ELF-1 (cell line): ENCODE results near the gene RTL9.
"Not testable (repeated sequence)": the region's sequence is repeated elsewhere in the genome, so short reads cannot be mapped to it uniquely, and the experiment has no call there.

Source experiments
- DNase-seq: peaks from one replicate; pipeline ENCODE4 v3.0.0-alpha.2; 2016; ENCODE audit warnings: low read depth, low spot score

The RTL9 gene

DNA sequence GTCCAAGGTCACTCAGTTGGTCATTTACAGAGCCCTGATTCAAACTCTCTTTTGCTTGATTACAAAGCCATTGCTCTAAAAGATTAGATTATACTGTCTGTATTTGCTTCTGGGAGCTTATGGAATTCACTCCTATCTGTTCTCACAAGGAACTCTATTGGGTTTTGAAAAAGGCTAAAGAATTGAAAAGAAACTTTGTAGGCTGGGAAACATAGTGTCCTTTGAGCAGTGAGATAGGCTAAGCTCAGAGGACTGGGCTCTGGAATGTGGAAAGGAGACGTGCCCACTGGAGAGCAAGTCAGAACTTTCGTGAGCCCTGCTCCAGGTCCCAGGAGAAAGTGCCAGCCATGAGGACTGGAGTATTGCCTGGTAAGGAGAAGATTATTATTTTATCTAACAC is at the start of gene RTL9:
Gene RTL9 (plus strand): TSS at position 301 of the 400 bp plus-strand sequence. CDS start 91,770 bp downstream, outside the sequence.
- no peak for DNase-seq

DNA sequence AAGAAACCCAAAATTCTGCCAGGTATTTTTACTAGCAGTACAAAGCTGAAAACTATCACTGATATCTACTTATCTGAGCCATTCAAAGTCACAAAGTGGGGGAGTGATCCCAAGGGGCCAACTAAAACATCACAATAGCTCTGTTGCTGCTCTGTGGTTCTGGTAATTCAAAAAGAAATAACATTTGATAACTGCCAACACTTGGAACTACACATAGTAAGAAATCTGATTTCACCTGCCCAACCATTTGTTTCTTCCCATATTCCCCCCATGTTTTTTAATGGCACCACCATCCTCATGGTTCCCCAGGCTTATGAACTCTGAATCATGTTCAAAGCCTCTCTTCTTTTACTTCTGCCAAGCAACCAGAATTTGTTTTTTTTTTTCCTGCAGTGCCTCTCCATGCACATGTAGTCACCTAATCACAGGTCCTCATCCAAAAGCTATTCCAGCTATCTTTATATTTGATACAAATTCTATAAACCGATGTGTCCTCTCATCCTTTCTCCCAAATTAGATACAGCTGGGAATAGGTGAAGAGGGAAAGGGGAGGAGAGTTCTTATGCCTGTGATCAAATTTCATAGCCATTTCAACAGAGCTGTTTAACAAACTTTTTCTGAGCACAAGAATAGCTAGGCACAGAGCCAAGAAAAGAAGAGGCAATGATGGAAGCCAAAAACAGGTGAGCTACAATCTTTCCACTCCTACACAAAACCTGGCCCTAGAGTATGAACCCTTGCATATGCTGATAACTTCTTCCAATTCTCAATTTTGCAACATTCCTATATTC is 48.5 kb upstream of the RTL9 start:
- no peak for DNase-seq

DNA sequence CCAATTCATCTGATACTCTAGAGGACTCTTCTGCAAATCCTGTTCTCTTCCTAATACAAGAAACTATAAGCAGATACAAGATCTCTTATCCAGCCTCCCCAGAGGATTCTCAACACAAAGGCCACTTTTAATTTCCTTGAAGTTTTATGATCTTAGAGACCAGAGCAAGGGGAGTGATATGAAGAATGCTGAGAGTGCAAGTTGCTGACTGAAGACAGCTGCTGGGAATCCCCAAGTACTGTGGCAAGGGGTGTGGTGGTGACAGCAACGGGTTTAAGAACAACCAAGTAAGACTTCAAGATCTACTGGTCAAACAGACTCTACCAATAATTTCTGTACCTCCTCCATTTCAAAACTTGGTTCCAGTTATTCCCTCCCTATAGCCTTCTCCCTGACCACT is 47.8 kb upstream of the RTL9 start:
- DNase-seq = no peak

DNA sequence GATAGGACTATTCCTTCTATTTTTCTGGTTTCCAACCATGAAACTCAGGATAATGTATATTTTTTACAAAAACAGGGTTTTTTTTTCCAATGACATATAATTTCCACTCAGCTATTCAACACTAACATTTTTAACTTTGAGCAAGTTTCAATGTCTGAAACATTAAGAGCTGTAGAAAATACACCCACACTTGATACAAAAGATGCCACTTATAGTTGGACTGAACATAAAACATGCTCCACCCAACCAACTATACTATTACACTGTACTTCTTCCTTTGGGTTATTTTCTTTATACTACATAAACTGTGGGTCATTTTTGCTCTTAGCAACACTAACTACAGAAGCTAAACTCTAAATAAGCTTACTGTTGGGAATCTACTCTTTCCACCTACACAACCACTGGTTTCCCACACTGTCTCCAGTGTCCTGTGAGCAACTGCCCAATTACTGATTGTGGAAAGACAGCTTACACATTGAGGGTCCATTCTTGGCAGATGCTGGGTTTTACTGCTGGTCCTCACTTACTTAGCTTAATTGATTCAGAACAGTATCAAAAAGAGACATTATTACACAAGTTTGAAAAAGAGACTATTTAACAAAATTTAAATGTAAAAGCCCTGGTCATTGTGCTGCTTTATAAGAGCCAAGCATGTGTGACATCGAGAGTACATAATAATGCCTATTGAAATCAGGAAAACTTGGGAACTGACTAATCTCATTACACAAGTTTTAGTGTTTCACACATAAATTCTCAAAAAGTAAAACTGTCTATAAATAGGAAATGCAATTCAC is 47.0 kb upstream of the RTL9 start:
- no peak for DNase-seq

DNA sequence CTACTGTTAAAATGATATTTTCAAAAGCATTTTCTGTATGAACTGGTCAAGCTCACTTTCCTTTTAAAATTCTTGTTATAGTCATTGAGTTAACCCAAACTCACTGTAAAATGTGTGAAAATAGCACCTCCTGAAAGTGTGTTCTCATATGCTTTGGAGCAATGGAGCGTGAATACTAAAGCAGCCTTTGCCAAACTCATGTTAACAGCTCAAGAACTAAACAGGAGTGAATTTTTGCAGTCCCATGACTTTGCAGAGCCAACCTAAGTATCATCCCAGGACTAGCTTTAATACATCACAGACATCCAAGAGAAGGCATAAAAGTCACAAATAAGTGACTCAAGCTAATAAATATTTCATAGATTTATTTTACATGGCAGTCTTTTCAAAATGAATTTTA is 43.1 kb upstream of the RTL9 start:
- no peak for DNase-seq

DNA sequence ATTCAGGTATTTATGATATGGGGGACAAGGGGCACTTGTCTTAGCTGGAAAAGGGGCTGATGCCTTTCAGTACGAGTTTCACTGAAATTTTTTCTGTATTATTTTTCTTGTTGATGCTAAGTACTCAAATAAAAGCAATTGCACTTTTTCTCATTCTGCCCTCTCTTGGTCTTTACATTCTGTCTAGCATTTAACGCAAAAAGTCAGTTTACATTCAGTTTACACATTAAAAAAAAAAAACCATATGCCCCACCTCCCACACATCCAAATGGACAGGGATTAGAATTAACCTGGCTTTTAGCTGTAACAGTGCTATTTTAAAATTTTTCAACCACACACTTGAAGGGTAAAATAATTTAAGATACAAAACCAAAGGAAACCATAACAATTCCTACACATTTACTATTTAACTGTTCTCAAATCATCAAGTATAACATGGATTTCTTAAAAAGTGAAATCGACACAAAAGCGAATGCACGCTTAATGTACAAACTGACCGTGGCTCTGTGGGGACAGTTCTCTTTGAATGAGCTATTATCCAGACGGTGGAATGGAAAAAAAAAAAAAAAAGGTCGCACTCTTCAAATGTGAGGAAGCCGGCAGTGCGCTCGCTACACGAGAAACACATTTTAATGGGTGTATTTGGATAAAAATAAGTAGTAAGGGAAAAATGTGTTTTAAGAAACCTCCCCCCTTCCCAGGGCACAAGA is 42.1 kb upstream of the RTL9 start:
- peak; percentile 21 for DNase-seq

DNA sequence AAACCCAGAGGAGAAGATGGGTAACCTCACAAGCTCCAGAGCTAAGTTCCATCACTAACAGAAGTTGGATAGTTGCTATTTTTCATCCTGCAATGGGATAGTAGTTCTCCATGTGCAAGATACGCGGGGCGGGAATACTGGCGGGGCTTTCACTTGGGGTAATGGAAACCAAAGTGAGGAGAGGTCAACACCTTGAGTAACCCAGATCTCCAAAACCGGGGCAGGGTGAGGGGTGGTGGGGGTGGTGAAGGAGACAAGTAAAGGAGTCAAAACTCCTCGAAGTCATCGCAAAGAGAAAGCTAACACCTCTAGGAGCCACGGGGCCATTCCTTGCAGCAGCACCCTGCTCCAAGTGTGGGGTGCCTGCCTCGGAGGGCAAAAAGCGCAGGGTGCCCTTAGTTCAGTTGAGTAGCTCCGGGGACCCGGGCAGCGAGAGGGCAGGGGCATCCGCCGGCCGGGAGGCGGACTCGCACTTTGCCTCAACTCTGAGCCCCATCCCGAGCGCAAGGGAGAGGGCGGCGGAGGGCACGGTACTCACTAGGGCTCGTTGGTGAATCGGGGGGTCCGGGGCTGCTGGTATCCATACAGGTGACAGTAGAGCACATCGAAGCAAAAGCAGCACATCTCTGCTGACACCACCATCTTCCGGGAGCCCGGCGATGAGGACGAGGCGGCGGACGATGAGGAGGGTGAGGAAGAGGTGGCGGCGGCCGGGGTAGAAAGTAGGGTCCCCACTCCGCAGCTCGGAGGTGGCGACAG is 41.4 kb upstream of the RTL9 start:
- DNase-seq = peak; percentile 50

DNA sequence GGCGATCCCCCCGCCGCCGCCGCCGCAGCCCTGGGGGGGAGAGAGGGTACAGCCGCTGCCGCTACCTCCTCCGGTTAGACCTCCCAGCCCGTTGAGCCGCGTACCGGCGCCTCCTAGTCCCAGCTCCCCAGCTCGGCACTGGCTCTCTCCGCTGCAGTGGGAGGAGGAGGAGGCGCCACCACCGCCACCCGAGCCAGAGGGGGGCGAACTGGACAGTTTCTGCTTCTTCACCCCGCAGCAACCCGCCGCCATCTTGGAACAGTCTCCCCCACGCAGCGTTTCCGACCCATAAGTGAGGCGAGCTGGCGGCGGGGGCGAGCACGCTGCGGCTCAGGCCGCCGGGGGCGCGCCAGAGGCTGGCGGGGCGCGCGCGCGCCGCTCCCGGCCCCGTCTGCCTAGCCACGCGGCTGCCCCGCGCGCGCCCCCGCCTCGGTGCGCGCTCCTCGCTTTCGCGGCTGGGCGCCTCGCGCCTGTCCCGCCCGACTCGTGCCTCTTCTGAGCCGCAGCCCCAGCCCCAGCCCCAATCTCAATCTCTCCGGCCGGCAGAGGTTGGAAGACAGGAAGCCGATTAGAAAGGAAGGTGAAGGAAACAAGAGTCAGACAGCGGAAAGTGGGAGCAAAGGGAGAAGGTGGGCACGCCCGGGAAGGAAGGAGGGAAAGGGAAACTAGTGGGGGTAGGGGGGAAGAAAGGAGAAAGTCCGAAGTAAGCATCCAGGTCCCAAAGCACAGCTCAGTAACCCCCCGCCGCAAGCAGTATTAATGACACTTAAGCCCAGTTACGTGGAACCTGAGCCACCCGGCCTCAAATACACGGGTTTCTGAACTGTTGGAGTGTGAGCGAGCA is 40.6 kb upstream of the RTL9 start, which contains the start of gene AMMECR1:
Gene AMMECR1 (minus strand): TSS at position 266 of the 844 bp plus-strand sequence. CDS start 14 bp downstream, at position 252.
- peak; percentile 87 for DNase-seq

DNA sequence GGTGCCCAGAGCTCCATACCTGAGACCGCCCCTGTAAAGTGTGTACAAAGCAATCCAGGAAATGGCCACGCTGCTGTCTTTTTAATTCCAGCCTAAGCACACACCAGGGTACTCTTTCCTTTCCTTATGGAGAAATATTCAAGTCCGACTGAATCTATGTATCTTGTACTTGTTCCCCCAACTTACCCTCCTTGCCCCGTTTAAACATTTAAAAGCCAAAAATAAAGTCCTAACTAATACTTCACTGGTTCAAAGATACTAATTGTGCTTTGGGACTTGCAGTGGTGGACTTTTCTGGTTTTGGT is 40.0 kb upstream of the RTL9 start:
- DNase-seq = no peak

DNA sequence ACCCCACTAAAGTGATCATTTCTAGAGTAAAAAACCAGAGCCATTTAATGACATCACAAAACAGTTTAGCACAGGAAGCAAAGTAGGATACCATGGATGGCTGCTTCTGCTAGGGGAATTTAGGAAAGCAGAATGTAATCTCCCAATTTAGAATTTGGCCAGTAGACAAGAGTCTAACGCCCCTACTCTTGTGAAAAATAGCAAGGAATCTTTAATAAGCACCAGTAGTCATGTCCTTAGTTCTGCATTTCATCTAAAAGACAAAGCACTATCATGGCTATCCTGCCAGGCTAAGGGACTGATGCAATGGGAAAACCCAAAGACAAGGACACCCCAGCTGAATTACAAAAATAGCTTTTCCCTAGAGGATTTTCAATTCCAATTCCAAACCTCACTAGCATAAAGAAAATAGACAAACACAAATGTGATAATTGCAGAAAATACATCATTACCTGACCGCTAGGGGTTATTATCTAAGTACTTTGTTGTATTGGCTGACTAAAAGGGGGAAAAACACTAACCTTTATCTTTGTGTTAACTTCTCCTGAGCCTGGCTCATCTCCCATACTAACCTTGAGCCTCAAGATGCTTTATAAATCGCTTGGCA is 38.2 kb upstream of the RTL9 start:
- DNase-seq = no peak

DNA sequence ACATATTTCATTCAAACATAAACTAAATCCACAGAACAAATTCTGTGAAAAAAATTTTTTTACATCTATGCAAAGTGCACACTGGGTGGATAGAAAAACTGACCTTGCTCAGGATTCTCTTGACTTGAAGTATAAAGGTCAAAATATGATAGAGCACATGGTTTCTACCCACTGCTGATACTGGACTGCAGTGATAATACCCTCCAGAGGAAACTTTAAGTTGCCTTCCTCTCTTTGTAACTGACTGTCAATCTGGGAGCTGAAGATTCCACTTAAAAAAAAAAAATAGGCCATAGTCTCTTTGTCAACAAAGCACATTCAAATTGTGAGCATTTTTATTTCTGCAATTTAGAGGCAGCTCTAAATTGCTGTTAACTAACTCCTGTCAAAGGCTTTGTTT is 37.6 kb upstream of the RTL9 start:
- DNase-seq = no peak

DNA sequence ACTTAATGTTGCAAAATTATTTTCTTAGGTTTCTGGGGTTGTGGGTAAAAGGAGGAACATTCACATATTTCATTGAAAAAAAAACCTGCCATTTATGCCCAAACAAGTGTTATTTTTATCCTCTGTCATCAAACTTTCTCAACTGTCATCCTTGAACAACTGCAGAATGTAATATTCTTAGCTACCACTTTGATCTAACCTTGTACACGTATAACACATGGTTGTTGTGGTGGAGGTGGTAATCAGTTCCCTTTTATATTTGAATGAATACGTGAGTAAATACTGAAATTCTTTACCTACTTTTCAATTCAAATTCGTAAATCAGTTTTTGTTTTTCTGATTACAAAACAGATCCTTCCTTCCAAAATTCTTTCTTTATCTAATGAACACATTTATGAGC is 37.0 kb upstream of the RTL9 start:
- no peak for DNase-seq

DNA sequence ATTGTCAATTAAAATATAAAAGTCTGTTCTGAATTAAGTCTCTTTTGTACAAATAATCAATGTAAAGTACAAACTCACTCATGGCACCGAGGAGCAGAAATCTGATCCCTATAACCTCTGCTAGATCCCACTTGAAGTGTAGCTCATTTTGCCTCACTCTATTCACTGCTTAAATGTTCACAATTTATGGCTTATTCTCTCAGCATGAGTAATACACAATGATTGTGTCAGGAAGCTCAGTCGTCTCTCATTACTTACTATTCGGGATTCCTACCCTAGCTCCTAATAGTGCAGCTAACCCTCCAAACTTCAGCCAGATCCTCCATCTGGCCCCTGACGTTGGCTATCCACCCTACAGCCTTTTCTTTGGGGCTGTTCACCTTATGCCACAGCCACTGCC is 36.0 kb upstream of the RTL9 start:
- DNase-seq = no peak

DNA sequence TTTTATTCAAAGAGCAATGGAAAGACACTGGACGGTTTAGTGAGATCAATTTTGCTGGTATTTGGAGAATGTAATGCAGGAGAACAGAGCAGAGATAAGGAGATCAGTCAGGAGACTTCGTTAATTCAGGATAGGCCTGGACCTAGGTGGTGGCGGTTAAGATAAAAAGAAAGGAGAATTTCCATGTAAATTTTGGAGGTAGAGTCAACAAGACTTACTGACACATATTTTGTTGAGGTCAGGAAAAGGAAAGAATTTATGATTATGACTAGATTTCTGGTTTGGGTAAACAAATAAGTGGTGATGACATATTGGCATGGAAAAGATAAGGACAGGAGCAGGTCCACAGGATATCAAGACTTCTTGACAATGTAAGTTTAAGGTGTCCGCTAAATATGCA is 31.9 kb upstream of the RTL9 start:
- DNase-seq = no peak

DNA sequence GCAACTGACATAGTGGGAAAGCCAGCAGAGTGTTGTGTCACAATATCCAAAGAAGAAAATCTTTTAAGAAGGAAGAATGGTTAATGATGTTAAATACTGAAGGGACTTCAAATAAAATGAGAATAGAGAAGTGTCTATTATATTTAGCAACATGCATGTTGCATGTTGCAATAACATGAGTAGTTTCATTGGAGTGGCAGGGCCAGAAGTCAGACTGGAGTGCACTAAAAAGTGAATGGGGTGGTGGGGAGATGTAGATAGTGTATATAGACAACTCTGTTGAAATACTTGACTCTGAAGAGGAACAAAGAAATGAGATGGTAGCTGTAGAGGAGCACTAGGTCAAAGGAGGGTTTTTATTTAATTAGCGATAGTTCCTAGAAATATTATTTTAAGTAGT is 31.3 kb upstream of the RTL9 start:
- DNase-seq = no peak

DNA sequence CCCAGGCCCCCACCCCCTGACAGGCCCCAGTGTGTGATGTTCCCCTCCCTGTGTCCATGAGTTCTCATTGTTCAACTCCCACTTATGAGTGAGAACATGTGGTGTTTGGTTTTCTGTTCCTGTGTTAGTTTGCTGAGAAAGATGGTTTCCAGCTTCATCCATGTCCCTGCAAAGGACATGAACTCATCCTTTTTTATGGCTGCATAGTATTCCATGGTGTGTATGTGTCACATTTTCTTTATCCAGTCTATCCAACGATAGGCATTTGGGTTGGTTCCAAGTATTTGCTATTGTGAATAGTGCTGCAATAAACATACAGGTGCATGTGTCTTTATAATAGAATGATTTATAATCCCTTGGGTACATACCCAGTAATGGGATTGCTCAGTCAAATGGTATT is 30.0 kb upstream of the RTL9 start:
- DNase-seq = not testable (repeated sequence)

DNA sequence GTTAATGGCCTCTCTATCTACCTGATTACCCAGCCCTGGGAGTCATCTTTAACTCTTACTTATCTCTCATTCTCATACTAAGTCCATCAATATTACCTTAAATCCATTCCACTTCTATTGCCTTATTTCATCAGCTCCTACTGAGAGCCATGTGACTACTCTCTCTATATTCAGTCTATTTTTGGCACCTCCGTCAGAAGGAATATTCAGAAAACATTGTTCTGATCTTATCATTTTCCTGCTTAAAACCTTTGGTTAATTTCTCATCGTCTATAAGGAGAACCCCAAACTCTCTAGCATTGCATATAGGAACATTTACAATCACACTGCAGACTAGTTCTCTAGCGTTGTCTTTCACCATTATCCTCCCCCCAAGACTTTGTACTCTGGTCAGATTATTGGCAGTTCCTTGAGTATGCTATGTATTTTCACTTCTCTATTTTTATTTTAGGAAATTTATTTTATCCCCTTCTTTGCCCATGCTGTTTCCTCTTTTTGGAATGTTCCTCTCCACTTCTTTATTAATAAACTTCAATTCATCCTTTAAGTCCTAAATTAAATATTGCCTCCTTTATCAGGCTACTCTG is 27.1 kb upstream of the RTL9 start:
- no peak for DNase-seq

DNA sequence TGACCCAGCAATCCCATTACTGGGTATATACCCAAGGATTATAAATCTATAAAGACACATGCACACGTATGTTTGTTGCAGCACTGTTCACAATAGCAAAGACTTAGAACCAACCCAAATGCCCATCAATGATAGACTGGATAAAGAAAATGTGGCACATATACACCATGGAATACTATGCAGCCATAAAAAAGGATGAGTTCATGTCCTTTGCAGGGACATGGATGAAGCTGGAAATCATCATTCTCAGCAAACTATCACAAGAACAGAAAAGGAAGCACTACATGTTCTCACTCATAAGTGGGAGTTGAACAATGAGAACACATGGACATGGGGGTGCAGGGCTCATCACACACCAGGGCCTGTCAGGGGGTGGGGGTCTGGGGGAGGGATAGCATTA is 25.2 kb upstream of the RTL9 start:
- DNase-seq = not testable (repeated sequence)

DNA sequence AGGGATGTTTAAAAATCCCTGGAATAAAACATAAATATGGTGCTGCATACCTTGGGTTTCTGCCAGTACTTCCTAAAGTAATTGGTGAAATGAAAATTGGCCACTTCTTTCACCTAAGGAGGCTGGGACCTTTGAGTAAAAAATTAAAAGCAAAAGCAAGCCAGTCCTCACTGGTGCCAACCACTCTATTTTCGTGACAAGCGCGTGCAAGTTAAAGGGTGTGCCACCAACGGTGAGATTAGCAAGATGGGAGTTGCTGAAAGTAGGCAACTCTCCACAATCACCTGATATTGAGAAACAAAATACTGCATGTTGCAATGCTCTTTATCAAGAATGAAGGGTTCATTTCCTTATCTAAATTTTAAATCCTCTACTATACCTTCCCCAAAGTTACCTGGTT is 19.7 kb upstream of the RTL9 start:
- DNase-seq = no peak
